HG02763 (cell line): Measurements from ENCODE around the gene TBP.
"Not testable (repeated sequence)": the region's sequence is repeated elsewhere in the genome, so short reads cannot be mapped to it uniquely, and the experiment has no call there.

Experiments used
- ATAC-seq: cut with Tn5 transposase; IDR thresholded peaks from one replicate; pipeline ENCODE4 v1.9.1; 2021; ENCODE audit warnings: mild to moderate bottlenecking, moderate library complexity; ENCODE audit not compliant: unreplicated experiment

The TBP gene

DNA sequence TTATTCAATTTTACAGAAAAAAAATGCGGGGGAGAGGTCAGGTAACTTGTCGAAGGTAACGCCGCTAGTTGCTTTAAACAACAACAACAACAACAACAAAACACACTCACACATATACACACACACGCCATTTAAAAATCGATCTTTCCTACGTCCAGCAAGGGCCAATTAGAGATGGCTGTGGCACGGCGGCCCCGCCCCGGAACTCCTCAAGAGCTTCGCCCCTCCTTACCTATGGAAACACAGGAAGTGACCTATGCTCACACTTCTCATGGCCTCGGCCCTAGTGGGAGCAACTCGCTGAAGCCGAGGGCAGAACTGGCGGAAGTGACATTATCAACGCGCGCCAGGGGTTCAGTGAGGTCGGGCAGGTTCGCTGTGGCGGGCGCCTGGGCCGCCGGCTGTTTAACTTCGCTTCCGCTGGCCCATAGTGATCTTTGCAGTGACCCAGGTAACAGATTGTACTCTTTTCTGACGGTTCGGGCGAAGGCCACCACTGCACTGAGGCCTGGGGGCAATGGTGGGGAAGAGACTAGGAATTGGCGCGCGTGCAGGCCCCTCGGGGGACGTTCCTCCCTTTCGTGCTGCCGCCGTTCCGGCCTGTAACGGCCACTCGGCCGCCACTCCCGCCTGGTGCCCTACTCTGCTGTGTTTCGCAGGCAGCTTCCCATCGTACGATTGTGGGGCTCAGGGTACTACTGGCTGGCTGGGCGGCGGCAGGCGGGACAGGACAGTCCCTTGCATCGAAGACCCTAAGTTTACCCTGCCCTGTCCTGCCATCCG lies at the start of gene TBP:
Gene TBP (plus strand): TSS at position 357 of the 783 bp plus-strand sequence. CDS start 2,661 bp downstream, outside the sequence.
- ATAC-seq: peak; percentile 97

DNA sequence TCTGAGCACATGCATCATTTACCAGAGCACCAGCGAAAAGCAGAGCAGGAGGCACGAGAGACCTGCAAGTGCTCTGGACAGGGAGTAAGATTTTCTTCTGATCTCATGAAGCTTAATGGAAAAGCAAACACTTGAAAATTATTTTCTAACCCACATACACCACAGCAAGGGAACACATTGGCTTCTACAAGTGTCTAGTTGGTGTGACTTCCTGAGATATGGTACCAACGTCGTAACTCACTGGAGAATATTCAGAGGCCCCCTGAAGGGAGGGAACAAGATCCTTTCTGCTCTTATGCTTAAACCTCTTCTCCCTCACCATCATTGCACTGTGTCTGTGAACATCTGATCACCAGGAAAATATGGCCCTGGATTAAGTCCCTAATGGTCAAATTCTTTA lies 49.7 kb upstream of the TBP start:
- ATAC-seq: no peak

DNA sequence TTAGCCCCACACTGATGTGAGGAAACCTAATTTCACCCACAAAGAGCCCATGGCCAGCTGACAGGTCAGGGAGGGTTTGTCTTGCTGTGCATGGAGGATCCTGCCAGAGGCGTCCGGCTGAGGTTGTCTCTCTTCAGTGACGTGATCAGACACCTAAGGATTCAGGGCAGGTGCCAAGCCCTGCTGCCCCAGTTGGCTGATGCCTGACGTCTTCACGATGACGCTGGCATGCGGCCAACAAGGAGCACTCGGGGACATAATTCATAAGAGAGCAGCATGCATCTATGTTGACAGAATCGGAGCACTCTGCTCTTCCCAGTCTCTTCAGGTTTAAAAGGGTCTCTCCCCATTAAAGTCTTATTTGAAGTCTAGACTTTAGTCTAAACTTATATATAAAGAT lies 48.9 kb upstream of the TBP start:
- ATAC-seq: no peak

DNA sequence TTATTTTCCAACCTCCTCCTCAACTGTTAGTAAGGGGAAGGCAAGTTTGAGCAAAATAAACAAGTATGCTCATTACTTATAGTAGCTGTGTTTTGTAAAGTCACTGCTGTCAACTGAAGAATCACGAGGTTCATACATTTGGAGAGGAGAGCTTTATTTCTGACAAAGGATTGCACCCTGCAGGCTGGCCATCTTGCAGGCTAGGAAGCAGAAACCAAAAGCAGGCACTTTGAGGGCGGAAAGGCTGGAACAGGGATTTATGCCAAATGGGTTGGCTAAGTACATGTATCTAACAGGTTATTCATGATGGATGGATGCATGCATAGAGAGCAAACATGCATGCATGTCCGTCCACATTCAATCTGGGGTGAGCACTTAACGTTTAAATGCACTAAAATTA lies 47.7 kb upstream of the TBP start:
- no peak for ATAC-seq

DNA sequence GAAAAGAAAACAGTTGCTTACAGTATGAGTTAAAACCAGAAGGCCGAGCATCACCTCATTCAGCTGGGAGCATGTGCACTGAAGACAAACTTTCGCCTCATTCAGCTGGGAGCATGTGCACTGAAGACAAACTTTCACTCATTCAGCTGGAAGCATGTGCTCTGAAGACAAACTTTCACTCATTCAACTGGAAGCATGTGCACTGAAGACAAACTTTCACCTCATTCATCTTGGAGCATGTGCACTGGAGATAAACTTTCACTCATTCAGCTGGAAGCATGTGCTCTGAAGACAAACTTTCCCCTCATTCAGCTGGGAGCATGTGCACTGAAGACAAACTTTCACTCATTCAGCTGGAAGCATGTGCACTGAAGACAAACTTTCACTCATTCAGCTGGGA lies 46.4 kb upstream of the TBP start:
- not testable (repeated sequence) for ATAC-seq

DNA sequence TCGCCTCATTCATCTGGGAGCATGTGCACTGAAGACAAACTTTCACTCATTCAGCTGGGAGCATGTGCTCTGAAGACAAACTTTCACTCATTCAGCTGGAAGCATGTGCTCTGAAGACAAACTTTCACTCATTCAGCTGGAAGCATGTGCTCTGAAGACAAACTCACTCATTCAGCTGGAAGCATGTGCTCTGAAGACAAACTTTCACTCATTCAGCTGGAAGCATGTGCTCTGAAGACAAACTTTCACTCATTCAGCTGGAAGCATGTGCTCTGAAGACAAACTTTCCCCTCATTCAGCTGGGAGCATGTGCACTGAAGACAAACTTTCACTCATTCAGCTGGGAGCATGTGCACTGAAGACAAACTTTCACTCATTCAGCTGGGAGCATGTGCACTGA lies 45.9 kb upstream of the TBP start:
- not testable (repeated sequence) for ATAC-seq

DNA sequence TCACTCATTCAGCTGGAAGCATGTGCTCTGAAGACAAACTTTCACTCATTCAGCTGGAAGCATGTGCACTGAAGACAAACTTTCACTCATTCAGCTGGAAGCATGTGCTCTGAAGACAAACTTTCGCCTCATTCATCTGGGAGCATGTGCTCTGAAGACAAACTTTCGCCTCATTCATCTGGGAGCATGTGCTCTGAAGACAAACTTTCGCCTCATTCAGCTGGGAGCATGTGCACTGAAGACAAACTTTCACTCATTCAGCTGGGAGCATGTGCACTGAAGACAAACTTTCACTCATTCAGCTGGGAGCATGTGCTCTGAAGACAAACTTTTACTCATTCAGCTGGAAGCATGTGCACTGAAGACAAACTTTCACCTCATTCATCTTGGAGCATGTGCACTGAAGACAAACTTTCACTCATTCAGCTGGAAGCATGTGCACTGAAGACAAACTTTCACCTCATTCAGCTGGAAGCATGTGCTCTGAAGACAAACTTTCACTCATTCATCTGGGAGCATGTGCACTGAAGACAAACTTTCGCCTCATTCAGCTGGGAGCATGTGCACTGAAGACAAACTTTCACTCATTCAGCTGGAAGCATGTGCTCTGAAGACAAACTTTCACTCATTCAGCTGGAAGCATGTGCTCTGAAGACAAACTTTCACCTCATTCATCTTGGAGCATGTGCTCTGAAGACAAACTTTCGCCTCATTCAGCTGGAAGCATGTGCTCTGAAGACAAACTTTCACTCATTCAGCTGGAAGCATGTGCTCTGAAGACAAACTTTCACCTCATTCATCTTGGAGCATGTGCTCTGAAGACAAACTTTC lies 45.1 kb upstream of the TBP start:
- not testable (repeated sequence) for ATAC-seq

DNA sequence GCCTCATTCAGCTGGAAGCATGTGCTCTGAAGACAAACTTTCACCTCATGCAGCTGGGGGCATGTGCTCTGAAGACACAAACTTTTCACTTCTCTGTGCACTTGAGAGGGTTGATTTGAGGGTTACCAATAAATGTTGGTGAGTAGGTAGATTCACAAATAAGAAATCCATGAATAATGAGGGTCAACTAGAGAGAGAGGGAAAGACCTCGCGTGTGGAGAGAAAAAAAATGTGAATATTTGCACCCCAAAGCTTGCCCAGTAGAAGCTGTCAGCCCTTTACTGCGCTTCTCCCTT lies 44.5 kb upstream of the TBP start:
- ATAC-seq: no peak

DNA sequence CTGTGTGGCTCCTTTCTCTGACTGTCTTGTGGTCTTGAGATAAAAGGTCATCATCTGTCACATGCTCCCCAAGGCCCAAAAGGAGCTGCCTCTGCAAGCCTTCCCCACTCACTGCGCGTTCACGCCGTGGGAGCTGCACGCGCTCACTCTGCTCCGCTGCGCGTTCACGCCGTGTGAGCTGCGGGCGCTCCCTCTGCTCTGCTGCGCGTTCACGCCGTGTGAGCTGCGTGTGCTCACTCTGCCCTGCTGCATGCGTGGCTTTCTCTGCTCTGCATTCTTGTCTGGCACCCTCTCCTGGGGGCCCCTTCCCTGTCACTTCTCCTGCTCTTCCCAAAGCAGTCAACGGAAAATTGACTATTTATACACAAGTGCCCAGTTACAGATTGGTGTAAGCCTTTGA lies 43.5 kb upstream of the TBP start:
- no peak for ATAC-seq

DNA sequence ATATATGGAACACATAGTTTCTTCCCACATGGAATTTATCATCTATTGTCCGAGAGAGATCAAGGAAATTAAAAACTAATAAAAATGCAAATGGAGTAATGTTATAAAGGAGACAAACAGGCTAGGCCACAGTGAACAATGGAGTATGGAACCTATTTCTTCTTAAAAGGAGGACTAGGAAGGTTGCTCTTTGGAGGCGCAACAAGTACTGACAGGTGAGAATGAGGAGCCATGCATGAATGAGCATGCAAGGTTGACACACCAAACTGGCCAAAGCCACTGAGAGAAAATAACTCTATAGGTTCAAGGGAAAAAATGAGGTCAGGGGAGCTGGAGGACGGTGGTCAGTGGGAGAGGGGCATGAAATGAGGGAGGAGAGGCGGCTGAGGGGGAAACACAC lies 41.9 kb upstream of the TBP start:
- no peak for ATAC-seq

DNA sequence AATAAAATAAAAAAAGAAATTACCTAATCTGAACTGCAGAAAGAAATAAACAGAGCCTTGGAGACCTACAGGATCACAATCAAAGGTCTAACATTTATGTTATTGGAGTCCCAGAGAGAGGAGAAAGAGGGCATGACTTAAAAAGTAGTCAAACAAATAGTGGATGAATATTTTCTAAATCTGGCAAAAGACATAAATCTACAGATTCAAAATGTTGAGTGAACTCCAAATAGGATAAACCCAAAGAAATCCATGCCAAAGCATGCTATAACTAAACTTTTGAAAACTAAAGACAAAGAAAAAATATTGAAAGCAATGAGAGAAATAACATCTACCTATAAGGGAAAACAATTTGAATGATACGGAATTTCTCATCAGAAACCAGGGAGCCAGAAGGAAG lies 39.3 kb upstream of the TBP start:
- no peak for ATAC-seq

DNA sequence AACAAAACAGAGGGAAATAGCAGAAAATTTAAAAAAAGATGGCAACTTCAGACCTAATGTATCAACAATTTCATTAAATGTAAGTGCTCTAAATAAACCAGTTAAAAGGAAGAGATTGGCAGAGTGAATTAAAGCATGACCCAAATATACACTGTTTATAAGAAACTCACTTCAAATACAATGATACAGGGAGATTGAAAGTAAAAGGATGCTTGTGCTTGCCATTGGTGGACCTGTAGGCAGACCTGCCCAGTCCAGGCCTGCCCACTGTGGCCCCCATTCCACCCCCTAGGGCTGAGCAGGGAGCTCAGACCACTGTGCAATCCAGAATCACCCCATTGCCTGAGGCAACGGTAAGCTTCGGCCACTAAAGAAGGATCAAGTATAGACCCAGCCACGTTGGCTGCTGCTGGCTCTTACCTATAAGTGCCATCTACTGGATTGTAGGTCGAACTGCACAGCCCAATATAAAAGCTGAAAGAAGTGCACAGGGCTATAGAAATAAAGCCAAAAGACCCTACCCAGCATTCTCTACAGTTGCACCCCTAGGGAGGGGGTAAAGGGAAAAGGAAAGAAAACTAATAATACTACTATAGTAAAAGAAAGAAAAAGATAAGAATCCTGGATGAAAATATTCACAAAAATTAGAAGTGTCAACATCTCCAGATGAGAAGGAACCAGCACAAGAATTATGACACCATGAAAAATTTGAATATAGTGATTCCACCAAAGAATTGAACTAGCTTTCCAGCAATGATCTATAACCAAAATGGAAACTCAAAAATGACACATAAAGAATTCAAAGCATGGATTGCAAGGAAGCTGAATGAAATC lies 37.2 kb upstream of the TBP start:
- ATAC-seq: peak; percentile 82

DNA sequence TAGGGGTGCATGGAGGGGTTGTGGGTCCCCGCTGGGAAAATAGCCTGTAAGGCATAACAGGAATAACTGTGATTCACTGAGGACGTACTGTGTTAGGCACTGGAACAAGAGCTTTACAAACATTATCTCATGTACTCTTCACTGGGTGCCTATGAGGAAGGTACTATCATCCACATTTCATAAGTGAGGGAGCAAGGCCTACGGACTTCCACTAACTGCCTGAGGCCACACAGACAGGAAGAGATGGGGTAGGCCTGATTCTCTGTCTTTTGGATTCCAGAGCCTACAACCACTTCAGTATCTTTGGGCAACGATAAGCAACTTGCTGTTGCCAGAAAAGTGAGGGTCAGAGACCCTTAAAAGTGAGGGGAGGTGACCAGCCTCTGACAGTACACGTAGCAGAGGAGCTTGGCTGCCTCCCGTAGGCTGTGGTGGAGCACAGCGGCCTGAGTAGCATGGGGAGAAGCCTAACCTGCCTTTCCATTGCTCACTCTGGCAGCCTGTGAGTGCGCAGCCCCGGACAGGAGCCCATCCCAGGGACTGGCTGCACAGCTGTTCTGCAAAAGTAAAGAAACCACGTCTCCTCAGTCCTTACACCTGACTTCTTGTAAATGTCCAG lies 31.5 kb upstream of the TBP start:
- ATAC-seq: no peak

DNA sequence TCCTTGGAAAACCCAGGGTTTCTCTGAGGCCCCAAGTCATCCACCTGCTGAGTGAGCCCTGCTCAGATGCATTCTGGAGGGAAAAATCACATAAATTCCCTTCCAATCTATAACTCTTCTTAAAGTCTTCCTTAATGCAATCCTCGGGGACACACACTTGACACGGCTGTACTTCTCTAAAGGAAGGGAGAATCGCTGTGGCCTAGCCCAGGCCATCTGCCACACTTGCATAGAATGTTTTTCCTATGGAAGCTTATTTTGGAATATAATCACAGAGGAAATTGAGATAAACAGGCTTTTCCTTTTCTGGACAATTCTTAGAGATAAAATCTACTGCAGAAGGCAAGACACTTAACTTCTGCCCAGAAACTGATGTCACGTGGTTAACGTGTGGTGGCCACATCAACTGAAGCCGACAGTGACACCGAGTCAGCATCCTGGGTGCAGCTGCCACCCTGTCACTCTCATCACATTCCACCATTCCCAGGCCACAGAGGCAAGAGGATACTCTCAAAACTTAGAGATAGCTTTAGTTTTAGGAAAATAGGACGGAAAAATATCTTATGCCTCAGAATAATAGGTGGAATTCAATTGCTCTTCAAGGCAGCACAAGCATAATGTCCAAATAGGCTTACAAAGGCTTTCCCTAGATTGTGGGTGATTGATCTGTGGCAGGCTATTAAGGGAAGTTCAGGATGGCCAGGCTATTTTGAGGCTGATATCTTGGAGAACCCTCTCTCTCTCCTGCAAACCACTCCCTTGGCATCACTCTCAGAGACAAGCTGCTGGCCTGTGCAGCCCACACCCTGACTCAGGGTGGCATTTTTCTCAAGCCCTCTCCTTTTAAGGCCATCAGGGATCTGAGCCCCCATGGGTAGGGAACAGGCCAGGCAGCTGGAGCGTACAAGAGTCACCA lies 30.7 kb upstream of the TBP start:
- no peak for ATAC-seq

DNA sequence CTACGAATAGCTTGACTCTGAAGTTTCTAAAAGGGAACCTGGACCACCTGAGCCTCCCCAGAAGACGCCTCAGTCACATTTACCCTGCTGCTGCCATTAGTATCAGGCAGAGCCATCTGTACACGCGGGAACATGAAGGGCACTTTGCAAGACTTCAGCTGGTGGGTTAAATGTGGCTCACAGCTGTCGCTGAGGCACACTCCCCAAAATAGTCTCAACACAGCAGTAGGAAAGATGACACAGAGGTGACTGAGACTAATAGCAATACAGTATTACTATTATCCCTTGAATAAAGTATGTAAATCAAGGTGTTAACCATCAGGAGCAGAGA lies 30.0 kb upstream of the TBP start:
- ATAC-seq: no peak

DNA sequence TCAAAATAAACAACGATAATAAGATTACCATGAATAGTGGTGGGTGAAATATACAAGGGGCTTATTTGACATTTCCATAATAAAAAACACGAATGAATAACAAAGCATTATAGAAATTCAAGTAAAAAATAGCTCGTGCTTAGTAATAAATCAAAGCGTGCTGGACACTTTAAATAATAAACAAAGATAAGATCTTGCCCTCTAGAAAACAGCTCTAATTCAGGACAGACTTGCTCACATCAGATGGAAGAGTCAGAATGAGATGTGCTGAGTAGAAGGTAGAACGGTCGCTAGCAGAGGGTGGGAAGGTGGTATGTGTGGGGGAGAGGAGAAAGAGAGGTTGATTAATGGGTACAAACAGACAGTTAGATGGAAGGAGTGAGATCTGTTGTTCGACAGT lies 28.4 kb upstream of the TBP start:
- ATAC-seq: no peak

DNA sequence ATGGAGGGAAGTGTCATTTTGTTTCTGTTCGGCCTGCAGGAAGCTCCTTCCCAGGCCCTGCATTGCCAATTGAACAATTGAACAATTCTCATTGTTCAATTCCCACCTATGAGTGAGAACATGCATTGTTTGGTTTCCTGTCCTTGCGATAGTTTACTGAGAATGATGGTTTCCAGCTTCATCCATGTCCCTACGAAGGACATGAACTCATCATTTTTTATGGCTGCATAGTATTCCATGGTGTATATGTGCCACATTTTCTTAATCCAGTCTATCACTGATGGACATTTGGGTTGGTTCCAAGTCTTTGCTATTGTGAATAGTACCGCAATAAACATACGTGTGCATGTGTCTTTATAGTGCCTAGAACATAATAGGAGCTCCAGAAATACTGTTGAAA lies 26.2 kb upstream of the TBP start:
- ATAC-seq: not testable (repeated sequence)

DNA sequence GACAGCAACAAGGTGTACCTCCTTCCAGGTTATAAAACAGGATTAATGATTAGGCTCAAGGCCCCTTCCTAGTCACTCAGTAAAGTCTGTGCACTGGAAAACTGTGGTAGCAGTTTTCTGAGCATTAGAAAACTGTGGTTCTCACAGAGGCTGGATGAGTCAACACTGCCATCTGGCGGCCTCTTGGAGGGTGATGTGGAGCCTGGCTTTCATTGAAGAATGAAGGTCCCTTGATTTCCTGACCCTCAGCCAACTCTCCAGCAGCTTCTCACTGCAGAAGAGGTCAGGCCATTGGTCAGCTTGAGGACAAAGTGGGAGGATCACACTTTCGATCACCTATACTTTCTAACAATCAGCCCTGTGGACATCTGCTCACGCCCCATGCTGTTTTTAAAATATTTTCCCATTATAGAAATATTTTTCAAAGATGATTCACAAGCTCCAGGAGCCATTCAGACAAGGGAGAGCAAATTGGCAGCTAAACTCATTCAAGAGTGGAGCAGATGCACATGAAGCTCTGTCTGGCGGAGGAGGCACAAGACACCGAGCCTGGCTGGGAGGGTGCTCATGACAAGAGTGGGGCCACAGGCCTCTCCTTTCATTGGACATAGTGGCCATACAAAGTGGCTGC lies 24.2 kb upstream of the TBP start:
- peak; percentile 68 for ATAC-seq

DNA sequence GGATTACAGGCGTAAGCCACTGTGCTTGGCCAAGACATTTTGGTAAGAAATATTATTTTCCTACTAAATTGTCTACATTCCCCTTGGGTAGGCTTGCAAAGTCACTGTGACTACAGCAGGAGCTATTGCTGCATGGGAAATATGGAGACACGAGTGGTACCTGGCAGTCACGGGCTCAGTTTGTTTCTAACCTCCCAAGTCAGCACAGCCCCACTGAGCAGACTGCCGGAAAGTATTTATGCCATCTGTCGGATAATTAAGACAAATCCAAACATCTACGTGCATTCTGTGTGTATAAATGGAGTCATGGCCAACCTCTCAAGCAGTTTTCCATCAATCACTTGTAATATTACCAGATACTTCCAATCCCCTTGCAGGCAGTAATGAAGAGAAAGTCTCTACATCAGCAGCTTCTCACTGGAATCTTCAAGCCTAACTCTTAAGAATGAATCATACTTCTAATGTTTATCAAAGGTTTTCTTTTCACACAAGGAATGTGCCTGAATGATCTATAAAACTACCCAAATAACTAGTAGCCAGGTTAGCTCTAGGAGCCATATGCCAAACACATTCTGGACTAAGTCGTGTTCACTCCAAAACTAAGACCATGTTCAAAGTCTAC lies 21.2 kb upstream of the TBP start:
- no peak for ATAC-seq
